ENCODE measurements around the gene ZNF750.

GRCh38 chr17:82808921-82809905 is 30.6 kb downstream of the ZNF750 start:
- TF ChIP-seq CTCF (optimal IDR thresholded peaks at IDR 0.05 in 1 of 3, IDR thresholded peaks at IDR 0.05 in 1 of 3, conservative IDR thresholded peaks at IDR 0.05 in 1 of 3; ENCODE audit: extremely low read depth in 1 of 3, insufficient read depth in 2 of 3, low read length in 3 of 3) (no peak), EZH2 (IDR thresholded peaks at IDR 0.05; ENCODE audit: low read length) (no peak)

Measured in keratinocyte (primary cell).